Measurements from ENCODE around the gene NCKAP5L.
"Not testable (repeated sequence)": the region's sequence is repeated elsewhere in the genome, so short reads cannot be mapped to it uniquely, and the experiment has no call there.

NCKAP5L gene

DNA sequence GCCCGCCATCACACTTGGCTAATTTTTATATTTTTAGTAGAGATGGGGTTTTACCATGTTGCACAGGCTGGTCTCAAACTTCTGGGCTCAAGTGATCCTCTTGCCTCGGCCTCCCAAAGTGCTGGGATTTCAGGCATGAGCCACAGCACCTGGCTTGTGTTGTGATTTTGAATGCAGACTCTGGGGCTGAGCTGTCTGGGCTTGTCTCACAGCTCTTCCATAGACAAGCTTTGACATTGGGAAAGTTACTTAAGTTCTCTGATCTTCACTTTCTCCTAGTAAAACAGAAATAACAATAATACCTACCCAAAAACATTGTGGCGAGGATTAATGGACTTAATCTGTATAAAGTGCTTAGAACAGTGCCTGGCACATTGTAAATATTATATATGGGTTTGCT is 50.9 kb downstream of the NCKAP5L start:
- no peak for DNase-seq

DNA sequence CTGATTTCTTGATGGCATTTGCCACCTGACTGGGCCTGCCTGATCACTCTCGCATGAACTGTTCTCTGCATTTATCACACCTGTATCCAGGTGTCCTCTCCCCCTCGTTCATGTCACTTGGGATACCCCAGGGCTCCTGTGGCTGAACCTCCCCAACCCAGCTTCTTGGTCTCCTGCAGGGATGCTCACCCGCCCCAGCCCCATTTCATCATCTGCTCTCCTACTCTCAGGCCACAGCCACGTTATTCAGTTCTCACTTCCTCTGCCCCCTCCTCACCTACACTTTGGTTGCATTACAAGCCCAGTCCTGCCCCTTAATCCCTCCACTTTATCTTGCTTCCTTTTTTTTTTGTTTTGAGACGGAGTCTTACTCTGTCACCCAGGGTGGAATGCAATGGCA is 51.4 kb downstream of the NCKAP5L start:
- no peak for DNase-seq

DNA sequence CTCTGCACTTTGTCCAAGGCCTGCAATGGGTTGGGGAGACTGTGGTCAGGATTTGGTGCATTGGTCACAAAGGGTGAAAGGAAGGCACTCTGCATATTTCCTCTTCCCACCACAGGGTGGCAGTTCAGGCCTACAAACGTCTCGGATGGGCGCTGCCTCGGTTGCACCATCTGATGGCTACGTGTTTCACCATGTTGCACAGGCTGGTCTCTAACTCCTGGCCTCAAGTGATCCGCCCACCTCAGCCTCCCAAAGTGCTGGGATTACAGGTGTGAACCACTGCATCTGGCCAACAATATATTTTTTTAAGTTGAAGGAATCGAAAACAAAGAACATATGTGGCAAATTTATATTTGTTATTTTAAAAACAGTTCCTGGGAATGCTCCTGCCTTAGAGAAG is 51.8 kb downstream of the NCKAP5L start:
- peak; percentile 72 to 76 for DNase-seq

DNA sequence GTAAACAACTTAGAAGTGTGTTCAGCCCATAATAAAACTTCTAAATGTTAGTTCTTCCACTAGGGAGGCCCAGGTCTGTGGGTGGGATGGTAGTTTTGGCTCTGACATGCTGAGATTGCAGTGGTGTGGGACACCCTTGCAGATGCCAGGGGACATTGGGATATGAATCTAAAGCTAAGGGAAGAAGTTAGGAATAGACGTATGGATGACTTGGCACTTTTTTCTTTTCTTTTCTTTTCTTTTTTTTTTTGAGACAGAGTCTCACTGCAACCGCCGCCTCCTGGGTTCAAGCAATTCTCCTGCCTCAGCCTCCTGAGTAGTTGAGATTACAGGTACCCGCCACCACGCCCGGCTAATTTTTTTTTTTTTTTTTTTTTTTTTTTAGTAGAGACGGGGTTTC is 55.1 kb downstream of the NCKAP5L start:
- DNase-seq = not testable (repeated sequence)

DNA sequence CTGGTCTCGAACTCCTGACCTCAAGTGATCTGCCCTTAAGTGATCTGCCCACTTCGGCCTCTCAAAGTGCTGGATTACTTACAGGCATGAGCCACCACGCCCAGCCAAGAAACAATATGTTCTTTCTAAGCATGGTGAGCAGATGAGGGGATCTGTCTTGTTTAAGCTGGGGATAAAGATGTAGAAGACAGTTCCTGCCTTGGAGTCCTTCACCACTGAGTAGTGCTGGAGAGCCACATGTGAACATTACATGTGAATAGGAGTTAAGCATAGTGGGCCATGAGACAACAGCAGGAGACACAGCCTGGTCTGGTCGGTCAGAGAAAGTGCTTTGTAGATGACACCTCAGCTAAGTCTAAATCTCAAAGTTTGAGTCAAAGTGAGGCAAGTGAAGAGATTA is 60.9 kb downstream of the NCKAP5L start:
- no peak for DNase-seq

DNA sequence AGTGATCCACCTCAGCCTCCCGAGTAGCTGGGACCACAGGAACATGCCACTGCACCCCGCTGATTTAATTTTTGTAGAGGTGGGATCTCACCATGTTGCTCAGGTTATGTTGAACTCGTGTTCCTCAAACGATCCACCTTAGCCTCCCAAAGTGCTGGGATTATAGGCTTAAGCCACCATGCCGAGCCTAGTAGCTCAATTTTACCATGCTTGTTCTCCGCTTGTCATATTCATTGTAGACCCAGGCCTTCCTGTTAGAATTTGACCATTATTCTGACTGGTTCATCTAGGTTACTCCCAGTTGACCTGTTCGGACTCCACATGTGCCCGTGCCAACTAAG is 62.1 kb downstream of the NCKAP5L start:
- no peak for DNase-seq

DNA sequence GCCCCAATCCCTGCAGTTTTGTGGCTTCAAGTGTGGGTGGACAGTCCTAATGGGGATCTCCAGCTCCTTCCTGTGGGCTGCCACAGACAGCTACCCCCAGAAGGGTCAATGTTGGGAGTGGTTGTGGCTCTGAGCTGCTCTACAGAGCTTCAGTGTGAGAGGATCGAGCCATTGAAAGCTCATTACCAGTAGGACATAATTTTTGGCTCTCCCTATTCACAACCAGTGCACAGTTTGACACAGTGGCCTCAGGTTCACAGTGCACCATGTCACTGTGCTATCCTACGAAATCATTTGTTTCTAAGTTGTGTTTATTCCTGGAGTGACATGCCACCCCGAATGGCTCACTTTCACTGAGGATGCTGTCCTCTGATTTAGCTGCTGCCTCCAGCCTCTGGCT is 64.1 kb downstream of the NCKAP5L start:
- no peak for DNase-seq

DNA sequence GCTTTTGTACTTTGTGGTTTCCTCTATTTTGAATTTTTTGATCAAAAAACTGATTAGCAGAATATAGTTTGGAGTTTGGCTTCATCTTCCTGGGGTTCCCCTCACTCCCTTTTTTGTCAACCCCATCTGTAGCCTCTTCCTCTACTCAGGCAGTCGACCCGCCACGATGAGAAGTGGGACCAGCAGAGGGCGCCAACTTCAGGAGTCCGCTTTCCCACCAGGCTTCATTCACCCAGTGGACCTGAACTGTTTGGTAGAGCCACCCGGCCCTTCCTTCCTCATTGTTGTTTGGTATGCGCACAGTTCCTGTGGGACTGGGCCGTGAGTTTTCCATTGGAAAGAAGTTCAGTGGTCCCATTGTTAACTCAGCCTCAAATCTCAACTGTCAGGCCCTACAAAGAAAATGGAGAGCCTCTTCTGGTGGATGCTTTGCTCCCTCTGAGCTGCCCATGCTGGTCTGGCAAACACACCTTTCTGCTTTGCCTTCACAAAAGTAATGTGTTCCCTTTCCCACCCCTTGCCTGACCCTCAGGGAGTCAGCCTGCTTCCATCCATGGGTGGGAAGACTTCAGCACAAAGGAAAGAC is 65.1 kb downstream of the NCKAP5L start:
- peak; percentile 89 to 91 for DNase-seq

DNA sequence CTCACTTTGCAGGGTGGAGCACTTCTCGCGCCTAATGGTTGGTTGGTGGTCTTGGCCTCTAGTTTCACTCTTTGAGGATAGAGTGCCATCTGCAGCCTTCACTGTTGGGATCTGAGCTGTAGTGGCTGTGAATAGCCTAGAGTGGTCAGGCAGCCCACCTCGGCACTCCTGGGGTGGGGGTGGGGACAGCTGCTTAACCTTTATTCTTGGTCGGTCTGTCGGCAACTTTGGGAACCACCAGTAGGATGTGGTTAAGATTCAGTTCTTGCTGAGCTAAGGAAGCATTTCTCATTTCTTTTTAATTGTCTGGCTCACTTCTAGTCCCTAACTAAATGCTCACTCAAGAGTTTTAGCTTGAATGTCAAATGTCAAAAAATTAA is 65.8 kb downstream of the NCKAP5L start:
- DNase-seq = peak; percentile 44 to 49

DNA sequence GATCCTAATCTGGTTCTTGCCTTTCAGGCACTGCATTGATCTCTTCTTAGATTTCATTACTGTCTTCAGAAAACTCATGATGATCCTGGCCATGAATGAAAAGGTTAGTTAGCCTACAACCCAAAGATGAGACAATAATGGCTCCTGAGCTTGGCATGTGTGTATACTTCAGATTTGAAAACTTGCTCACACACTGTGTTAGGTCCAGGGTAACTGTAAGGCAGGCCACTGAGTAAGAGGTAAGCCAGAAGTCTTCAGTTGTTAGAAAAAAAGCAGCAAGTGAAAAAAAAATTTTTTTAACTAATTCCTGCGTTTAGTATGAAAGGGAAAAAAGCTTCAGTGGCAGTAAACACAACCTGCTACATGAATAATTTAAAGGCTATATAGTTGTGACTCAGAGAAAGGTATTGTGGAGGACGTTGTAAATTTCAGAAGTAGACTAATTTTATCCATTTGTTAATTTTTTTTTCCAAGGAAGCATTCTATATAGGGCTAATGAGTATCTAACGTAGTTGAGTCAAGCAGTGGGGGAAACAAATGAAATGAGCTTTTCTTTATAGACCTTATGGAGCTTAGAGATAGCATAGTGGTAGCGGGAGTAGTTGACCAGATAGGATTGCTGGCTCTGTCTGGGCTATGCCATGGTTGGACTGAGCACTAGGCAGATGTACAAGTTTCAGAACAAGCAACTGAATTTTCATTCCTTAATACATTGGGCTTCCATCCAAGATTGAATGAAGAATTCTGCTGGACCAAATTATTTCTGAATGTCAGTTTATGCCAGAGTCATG is 66.3 kb downstream of the NCKAP5L start:
- no peak for DNase-seq

DNA sequence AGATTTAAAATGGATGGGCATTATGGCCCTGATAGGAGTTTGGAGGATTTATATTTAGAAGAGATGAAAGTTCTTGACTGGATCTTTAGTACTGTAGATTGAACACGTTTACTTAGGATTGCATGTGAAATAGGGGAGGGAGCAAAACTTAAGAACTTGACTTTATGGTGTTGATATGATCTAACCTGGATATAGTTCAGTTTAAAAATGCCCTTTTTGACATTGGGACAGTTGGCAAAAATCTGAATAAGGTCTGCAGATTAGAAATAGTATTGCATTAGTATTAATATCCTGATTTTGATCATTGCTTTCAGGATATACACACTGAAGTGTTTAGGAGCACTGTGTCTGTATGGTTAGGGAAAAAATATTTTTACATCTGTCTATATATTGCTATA is 77.2 kb downstream of the NCKAP5L start:
- no peak for DNase-seq

DNA sequence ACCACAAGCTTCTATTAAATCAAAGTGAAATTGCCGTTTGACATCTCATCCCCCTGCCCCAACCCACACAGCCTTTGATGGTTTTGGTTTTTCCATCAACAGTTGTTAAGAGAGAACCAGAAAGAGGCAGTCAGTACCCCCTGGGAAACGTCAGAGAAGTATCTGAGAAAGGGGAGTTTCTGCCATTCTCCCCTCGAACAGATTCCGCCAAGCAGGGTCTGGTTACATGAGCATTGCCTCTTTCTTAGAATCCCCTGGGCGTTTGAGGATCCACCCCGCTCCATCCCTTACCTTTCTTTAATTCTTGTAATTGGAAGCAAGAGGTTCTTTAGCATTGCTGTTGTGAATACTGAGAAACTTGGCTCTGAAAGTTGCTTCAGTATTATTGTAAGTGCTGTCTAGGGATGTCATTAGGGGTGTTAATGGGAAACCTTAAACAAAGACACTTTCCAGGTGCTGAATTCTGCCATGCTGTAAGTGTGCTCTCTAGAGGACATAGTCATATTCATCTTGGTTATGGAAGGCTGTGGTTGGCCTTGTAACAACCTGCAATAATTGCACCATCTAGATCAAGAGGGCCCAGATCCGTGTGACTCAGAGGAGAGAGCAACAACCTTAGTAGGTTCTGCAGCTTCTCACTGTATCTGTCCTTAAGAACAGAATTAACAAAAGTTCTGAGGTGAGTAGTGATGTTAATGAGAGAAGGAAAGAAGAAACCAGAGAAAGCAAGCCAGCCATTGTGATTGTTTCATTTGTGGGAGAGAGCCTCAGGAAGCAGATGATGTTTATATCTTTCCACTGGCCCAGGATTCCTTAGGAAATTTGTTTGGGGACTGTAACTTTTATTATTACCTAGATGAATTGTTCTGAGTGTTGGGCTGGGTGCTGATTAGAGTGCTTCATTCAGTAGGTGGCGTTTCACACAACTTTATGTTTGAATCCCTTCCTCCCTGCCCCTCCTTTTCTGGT is 77.9 kb downstream of the NCKAP5L start:
- DNase-seq = peak; percentile 64 to 65

DNA sequence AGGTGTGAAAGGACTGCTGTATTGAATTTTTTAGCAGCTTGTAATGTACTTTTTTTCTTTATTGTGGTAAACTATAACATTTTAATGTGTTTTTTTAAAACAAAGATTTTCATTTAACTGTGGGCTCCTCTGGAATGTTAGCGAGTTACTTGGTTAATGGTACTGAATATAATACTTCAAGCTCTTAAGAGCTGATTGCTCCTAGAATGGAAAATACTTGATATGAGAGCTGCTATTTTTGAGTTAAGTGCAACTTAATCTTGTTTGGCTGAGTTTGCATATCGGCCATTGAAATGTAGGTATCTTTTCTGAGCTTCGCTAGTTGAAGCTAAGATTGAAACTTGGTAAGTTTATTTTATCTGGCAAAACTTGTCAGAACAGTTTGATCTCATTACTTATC is 79.4 kb downstream of the NCKAP5L start:
- DNase-seq = no peak

DNA sequence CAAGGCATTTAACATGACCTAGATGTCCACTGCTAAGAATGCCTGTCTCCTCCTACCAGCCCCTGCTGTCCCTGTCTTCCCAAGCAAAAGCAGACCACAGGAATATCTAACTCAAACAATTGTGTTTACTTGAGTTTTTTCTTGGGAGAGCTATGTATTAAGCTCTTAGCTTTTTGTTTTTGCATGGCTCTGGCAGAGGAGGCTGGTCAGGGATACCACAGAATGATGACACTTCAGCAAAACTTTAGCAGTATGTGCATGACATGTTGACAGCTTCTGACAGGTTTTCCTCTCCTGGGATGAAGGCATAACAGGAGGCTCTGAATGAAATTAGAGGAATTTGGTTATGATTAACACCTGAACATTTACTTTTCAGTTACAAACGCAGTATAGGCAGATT is 79.9 kb downstream of the NCKAP5L start:
- DNase-seq = no peak

DNA sequence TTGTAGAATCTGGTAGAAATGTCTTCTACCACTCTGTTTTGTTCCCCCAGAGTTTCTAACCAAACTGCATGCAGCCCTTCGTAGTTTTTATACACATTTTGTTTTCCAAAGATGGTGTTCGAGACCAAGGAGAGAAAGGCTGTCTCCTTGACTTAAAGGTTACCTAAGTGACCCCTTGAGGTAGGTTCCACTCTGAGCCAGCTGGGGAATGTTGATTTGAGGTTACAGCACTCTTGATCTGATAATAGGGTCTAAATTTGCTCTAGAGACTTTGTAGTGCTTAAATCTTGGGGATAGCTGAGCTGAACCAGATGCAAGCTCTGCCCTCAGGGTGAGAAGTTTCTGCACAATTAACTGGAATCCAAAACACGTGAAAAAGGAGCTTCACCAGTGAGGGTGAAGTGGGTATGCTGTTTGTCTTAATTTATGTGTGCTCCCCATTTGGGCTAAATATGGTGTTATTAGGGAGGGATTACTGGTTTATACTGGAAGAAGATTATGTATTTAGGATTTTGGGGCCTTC is 83.8 kb downstream of the NCKAP5L start:
- no peak for DNase-seq

DNA sequence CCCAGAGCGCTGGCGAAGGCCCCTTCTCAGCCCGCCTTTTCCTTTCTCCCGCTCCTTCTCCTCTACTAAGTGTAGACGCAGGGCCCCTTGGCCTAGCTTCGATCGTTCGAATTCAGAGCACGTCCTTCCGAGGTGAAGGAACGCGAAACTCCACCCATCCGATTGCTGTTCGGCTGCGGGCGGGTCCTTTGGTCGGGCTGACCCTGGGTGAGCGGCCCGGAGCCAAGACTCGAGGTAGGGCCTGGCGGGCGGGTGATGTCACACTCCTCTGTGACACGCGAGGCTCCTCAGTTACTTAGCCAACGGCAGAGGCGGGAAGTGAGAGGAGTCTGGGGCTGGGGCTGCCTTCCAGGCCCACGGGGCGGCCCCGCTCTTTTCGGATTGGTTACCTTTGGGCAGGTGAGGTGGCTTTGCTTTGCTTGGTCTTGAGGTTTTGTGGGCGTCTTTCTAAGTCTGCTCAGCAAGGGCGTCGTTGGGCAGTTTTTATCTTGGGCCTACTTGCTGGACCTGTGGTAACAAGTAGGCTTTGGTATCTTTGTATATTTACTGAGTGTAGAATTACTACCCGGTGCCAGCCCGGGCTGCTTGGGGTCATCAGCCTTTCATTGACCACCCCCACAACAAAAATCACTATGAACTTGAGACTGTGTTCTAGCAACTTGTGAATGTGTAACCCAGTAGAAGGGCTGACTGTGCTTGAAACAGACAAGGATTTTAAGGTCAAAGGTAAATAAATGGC is 86.2 kb downstream of the NCKAP5L start:
- DNase-seq = peak; percentile 89 to 91
